Kidney tubule cell (primary cell): ENCODE data around the gene CADPS.
A peak's percentile ranks its signal among the peaks of the same experiment; 100 is the strongest.
"Not testable (repeated sequence)": the region's sequence is repeated elsewhere in the genome, so short reads cannot be mapped to it uniquely, and the experiment has no call there.

Experiments used
- DNase-seq: peaks from one replicate; pipeline ENCODE4 v3.0.0-alpha.2; 2018; ENCODE audit warnings: low spot score

The CADPS gene

DNA sequence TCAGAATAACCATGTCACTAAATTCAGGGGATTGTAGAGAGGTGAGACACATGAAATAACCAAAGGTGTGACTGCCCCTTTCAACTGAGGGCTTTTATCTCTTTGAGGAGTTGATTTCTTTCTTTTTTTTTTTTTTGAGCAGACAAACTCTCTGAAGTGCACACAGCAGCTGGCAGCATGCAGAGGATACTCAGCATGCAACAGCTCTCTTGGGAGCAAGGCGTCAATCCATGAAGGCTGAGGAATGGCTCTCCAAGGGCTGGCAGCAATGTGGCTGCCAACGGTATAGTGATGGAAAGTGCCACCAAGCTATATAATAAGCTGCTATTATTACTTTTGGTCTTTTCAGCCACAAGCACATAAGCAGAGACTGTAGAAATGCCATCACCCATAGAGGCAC, 275.2 kb downstream of the CADPS start:
- no peak for DNase-seq

DNA sequence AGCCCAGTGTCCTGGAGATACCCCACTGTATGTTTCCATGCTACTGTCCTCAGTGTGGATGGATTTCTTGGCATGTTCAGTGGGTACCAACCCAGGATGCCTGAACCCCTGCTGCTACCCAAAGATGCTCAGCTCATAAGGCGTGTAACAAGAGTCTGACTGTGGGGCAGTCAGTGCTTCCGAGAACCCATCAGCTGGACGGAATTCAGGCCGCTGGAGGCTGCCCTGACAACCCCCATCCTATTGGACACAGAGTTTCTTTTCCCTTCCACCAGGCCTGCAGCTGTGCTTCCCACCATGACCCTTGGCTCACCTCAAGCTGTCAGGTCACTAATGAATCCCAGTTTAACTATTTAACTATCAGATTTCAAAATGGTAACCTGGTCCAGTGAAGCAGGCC, 277.7 kb downstream of the CADPS start:
- DNase-seq: no peak

DNA sequence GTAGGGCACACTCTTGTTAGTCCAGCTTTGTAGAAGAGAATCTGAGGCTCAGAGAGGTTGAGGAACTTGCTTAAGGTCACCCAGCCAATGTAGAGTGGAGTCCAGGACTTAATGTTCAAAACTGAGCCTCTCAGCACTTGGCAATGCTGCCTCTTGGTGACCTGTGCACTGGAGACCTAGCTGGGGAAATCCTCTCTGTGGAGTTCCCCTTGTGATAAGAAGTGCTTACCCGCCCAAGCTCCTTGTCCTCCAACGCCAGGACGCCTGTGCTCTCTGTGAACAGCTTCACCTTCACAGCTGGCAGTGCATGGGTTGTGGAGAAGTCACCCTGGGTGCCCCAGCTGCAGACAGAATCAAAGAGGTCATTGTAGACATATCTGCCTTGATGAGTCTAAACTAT, 282.8 kb downstream of the CADPS start:
- DNase-seq: no peak

DNA sequence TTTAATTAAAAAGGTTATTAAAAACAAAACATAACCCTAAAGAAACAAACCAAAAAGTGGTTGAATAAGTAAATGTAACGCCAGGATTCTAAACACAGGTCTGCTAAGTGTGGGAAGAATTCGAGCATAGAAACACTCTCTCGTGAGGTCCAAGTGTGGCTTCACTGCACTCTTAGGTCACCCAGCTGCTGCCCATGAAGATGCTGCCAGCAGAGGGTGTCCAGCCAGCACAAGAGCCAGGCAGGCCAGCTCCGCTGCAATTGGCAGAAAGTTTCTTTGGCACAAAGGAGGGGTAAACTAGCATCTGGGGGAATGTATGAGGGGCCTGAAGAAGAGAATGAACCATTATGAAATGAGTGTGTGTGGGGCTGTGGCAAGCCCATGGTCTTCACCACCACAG, 286.1 kb downstream of the CADPS start:
- no peak for DNase-seq

DNA sequence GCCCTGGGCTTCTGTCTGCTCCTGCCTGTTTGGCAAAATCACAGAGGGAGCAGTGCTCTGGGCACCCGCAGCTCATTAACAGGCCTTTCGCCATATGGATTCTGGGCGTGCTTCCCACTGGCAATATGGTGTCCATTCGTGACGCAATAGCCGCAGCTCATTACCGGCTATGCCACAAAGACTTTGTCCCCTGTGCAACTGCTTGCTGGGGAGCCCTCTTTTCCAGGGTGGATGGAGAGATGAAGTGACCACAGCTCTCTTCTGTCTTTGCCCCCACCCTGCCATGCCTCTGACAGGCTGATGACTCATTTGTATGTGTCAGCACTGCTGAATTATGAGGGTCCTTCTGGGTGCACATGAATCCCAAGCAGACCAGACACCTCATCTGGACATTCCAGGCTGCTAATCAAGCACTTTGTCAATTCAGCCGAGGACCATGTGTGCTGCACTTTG, 287.6 kb downstream of the CADPS start:
- peak; percentile 86 for DNase-seq

DNA sequence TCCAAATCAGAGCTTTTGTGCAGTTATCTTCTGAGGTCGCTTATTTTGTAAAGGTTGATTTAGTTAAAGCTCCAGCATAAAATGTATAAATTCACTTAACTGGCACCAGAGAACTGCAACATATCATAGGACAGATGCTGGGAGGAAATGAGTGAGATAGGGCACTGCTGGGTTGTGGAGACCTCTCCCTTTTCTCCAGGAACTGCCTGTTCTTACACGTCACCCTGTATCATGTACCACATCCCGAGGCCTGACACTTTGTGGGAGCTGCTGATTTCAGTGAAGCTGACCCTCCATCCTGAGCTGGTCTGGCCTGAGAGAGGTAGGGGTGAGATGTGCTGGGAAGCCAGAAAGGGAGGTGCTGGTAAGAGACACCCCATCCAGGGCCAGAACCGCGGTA, 288.0 kb downstream of the CADPS start:
- DNase-seq: no peak

DNA sequence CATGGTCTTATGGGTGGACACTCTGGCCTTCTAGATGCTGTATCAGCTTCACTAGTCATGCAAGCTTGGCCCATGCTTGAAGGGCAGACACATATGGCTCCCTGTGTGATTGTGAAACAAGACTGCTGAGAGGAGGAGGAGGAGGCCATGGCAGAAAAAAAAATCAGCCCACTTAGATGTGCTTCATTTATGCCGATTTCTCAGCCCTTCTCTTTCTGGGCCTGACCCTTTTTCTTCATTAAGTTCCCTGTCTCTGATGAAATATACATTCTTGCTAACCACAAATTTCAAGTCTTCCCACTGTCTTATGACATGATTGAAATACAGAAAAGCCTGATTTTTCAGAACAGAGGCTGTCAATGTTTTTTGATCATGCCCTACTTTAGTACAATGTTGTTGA, 288.9 kb downstream of the CADPS start:
- no peak for DNase-seq

DNA sequence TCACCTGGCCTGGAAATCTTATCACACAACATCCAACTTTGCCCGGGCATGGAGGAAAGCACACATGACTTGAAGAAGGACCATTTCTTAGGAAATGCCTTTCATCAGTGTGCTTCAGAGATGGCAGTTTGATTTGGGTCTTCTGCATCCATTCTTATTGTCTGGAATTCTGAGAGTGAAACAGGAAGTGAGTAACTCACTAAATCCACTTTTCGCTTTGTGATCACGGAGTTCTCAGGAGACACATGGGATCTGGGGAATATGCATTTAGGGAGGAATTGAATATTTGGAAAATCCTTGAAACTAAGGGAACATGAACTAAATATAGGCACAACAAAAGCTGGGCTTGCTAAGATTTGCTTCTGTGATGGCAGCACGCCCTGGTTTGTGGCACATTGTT, 289.4 kb downstream of the CADPS start:
- no peak for DNase-seq

DNA sequence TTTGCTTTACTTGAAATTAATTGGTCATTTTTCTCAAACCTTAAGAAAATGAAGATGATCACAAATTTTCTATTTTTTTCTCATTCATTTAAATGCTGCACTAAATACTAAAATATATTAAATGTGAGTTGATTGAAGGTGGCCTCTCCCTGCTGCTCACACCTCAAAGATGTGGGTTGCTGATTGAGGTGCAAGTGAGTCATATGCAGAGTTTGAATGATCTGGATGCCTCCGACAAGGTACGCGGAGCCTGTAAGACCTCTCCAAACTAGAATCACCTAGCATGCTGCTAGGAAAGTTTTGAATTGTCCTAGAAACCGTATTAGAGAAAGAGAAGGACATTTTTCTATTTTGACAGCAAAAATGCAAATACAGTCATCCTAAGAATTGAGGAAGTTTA, 290.6 kb downstream of the CADPS start:
- DNase-seq: no peak

DNA sequence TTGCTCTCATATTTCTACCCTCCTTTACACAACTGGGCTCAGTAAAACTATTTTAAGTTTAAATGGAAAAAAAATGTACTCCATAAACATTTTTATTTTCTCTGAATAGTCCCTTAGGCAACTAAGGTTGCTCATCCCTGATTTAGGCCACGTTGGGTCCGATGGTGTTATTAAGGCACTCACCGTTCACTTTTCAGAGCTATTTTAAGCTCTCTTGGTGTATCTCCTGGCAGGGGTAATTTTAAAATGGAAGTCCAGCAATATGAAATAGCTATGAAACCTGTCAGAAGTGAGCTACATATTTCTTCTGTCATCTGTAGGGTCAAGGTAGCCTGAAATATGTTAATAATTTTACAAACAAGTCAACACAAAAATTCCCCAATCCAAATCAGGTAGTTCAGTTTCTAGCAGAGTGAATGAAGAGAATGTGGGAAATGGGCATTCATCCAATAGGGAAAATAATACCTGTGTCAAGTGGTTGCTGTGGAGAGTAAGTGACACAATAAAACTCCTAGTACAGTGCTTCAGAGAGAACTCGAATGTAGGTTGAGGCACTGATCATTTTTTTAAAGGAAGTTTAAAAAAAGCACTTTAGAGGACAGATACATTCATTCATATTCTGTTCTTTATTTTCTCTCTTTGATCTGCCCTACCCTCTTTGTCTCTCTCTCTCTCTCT, 292.6 kb downstream of the CADPS start:
- no peak for DNase-seq

DNA sequence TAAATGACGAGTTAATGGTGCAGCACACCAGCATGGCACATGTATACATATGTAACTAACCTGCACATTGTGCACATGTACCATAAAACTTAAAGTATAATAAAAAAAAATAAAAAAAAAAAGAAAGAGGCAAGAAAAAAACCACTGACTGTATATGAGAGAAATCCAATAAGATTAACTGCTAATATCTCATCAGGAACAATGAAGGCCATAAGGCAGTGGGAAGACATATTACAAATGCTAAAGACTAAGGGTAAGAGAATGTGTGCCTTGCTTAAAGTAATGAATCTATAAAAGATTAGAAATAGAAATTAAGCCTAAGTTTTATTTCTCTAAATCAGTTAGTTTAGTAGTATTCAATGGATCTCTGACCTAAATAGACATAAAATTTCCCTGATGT, 294.7 kb downstream of the CADPS start:
- not testable (repeated sequence) for DNase-seq

DNA sequence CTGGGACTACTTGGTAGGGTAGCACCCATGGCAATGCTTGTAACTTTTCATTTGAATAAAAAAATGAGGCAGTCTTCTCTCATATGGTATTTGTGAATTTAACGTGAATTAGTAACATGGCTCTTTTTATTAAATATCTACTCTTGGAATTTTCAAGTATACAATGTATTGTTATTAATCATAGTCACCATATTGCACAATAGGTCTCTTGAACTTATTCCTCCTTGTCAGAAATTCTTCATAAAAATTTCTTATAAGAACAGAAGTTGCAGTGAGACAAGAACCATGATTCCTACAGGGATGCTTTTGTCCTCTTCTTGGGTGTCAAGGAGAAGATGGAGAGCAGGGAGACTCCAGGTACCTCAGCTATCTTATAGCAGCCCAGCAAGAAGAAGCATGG, 298.1 kb downstream of the CADPS start:
- DNase-seq: no peak

DNA sequence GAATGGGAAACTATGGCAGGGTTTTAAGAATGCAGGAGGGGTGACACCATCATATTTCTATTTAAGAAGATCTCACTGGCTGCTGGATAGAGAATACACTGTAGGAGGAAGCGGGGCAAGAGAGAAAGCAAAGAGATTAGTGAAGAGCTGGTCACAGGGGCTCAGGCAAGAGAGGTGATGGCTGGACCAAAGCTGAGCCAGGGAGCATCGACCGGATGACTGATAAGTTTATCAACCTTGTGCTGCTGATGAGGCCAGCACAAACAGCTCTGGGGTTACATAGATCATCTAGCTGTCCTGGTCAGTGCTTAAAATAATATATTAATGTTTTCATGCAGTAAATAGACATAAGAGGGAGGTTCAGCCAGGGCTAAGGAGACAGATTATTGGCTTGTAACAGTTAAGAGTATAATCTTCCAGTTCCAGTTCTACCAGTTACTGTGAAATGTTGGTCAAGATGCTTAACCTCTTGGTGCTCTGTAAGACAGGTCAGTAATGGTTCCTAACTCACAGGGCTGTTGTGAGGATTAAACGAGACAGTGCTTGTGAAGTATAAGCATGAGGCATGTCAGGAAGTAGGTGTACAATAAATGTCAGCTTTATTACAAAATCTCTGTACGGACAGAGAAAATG, 300.8 kb downstream of the CADPS start:
- no peak for DNase-seq

DNA sequence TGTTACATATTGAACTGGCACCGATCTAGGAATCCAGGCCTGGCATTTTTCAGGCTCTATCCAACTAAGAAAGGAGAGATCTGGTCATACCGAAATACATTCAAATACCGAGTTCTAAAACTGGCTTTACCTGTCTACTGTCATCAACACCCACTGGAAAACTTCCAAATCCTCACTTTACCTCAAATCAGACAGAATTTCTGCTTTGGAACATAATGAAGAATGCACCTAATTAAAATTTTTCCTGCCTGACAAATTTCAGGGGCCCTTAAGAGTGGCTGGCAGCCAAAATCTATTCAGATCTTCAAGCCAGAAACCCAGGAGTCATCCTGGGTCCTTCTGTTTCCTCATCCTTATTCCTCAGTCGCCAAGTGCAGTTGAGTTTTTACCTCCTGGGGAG, 303.3 kb downstream of the CADPS start:
- no peak for DNase-seq

DNA sequence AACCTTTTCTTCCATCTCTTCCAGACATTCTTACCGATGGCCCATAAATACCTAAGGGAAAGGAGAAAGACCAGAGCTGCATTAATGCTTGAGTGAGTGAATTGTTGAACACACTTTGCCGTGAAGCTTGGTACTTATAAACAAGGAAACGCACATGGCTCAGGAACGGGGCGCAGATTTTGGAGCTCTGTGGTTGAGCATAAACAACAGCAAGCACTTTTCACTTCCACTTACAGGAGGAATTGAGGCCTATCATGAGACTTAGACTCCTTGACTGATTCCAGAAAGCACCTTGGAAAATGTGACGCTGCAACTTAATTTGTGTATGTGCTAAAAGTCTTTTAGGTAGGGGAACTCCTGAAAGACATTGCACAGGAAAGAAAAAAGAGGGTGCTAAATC, 304.3 kb downstream of the CADPS start:
- DNase-seq: no peak

DNA sequence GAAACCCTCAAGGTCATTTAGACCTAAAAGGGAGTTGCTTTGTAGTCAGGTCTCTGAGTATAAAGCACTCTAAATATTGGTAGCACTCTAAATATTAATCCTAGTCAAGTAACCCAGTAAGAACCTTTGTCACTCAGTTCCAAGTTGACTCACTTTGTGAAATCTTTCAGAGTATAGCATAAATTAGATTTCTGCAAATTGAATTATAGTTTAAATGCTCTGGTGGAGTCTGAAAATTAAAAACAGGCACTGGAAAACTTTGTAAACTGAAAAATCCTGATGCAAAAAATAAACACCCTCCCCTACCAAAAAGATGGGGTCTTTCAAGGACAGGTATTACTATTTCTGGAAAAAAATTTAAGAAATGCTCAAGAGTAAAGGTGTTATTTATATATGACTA, 305.6 kb downstream of the CADPS start:
- no peak for DNase-seq

DNA sequence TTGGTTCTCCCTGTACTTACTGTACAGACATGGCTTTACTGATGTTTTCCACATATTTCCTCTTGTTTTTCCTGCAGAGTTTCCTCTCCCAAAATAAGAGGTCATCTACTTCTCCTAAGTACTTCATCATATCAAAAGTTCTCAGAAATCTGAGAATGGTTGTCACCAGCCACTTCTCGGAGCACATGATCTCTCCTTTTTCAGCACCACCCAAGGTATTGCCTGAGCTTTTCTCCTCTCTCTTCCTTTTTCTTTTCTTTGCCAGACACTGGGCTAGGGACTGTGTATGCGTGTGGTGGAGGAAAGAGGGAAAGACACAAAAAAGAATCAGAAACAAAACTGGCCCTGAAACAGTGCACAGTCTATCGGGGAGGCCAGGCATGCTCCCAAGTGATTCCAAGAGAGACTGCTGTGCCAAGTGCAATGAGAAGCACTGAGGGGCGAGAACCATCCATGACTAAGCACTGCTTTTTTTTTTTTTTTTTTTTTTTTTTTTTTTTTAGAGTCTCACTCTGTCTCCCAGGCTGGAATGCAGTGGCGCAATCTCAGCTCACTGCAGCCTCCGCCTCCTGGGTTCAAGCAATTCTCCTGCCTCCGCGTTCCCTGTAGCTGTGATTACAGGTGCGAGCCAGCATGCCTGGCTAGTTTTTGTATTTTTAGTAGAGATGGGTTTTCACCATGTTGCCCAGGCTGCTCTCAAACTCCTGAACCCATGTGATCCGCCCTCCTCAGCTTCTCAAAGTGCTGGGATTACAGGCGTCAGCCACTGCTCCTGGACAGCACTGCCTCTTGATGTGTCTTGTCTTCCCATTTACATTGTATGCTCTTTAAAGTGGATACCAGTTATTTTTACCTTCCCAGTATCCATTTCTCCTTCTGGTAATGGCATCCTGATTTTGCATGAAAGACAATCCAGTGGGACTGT, 307.9 kb downstream of the CADPS start:
- peak; percentile 53 for DNase-seq

DNA sequence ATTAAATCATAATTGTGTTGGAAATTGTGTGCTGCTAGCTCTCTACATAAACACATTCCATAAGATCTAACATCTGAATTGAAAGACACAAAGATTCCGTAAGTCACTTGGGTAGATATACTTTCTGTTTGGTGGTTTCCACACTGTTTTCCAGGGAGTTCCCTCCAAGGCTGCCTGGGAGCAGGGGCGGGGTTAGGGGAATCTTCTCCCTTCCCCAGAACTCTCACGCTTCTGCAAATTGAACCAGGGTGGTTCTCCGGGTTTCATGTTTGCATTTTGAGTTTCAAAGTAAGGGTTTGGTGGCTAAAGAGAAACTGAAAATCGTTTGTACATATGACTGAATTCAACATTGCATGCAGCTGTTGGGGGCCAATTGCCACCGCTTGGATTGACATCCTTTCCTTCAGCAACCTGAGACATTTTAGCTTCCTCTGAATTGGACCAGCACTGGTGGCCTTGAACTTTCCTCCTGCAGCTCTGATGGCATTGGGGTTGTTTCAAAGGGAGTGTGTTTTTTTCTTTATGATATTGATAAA, 309.1 kb downstream of the CADPS start:
- no peak for DNase-seq

DNA sequence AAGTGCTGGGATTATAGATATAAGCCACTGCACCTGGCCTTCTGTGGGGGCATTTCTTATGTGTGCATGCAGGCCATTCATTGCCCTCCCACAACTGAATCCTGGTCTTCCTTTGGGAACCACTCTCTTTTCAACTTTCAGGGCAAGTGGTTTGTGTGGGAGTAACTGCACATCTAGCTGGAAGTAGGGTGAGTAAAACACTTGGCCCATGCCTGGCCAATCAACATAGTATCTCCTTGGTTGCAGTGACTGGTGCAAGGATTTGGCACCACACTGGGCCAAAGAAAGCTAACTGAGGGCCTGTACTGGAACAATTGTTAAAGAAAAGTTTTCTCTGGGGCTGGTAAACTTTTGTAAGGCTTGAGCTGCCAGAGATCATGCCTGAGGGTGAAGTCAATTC, 312.6 kb downstream of the CADPS start:
- no peak for DNase-seq

DNA sequence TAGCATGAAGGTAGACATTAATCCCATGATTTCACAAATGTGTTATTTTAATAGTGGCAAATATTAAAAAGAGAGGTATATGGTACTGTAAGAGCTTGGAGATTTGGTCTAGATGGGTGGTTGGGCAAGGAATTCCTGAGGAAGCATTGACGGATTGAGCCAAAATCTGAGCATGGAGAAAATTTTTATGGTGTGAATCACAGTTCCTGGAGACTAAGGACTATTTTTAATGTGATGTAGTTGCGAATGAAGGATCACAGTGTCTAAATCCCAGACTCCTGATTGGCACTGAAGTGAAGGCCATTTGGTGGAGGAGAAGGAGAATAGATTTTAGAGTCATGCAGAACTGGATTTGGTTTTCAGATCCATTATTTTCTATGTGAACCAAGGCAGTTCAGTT, 313.2 kb downstream of the CADPS start:
- peak; percentile 41 for DNase-seq

DNA sequence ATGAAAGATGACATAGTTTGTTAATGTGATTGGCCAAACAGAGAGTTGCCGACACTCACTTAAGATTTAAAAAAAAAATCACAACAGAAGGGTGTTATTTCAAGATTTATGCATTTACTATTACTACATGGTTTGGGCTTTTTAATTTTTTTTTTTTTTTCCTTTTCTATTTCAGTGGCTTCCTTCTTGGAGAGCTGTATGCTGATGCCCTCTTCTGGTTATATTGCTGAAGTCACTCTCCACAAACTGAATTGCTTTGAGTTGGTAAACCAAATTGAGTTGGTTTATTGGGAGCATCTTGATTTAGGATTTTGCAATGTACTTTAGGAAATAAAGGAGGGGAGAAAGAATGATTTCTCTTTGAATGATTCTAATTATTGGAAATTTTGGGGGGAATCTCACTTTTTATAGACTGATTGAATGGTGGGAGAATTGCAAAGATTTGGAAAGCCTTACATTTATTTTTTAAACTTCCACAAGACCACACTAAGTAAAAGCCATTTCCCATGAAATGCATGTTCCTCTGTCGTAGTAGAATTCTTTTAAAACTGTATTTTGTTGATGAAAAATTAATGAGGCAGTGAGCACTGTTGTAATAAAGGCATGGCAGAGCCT, 315.3 kb downstream of the CADPS start:
- peak; percentile 28 for DNase-seq

DNA sequence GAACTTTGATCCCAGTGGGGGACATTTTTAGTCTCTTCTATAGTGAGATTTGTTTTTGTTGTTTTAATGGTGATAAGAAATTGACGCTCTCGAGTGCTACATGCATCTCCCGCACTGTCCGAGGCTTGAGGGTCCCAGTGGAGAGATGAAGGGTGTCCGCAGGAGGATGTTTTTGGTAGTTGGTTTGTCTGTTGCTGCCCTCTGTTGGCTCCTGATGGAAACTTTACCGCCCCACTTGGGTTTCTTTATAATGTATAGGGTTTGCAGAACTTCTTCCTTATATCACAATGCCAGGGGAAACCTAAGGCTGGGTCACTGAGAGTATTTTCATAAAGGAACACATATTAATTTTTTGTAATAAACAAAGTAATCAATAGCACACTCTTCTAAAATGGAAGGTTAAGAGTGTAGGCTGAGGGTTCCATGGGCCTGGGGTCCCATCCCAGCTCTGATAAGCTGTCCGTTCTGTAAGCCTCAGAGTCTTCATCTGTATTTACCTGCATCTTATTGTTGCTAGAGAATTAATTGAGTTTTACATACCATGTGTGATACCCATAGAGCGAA, 316.6 kb downstream of the CADPS start:
- peak; percentile 16 for DNase-seq
